GM19468 (cell line): ENCODE measurements around the gene MTA2.
"Not testable (repeated sequence)": the region's sequence is repeated elsewhere in the genome, so short reads cannot be mapped to it uniquely, and the experiment has no call there.

Source experiments
- ATAC-seq: cut with Tn5 transposase; IDR thresholded peaks from one replicate; pipeline ENCODE4 v1.9.1; 2021; ENCODE audit warnings: mild to moderate bottlenecking, moderate library complexity, moderate number of reproducible peaks; ENCODE audit not compliant: unreplicated experiment; ENCODE audit errors: extremely low read depth

The MTA2 gene

DNA sequence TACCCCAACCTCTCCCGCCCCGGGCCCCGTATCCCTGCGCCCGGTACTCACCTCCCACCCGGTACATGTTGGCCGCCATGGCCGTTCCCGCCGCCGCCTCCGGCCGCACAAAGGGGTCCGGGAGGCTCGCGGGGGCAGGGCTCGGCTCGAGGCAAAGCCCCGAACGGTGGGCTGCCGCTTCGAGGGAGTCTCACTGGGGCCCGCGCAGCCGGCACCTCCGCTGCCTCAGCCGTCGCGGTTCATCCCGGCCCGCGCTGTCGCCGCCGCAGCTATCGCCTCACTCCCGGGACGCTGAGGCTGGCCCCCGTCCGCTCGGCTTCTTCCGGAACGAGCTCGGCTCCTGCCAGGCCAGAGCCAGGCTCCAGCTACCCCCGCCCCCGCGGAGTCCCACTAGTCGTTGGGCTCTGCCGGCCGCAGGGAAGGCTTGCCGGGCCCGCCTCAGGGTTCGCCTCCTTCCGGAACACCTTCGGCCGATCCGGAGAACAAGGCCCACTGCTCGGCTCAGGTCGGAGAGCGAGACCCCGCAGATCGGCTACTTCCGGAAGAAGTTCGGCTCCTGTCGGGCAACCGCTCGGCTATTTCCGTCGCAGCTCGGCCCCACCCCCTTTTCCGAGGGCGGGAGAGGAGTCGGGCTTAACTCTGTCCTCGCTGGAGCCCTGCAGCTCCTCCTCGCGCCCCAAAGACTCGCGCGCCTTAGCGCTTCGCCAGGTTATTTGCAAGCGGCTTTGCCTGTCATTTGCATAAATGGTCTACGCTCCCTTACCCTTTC, at the start of gene MTA2:
Gene MTA2 (minus strand): TSS at position 494 of the 769 bp plus-strand sequence. CDS start 415 bp downstream, at position 79.
- peak; percentile 51 for ATAC-seq

DNA sequence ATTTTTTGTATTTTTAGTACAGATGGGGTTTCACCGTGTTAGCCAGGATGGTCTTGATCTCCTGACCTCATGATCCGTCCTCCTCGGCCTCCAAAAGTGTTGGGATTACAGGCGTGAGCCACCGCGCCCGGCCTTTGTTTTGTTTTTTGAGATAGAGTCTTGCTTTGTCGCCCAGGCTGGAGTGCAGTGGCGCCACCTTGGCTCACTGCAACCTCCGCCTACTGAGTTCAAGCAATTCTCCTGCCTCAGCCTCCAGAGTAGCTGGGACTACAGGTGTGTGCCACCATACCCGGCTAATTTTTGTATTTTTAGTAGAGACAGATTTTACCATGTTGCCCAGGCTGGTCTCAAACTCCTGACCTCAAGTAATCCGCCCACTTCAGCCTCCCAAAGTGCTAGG, 48.6 kb upstream of the MTA2 start:
- ATAC-seq, result not testable (repeated sequence)

DNA sequence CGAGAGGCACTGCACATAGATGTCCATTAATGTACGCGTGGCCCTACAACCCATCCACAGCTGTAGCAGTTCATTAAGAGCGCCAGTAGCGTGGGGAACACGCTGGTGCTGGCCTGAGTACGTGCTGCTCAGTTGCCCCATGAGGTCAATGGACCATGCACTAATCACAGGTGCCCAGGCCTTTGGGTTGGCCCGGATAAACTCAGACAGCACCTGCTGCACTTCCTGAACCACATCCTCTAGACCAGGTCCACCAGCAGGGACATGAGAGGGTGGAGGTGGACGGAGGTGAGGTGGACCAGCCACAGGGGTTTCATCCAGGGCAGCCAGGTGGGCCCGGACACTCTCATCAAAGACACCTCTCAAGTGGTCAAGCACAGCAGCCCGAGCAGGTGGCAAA, 47.8 kb upstream of the MTA2 start:
- ATAC-seq, result no peak

DNA sequence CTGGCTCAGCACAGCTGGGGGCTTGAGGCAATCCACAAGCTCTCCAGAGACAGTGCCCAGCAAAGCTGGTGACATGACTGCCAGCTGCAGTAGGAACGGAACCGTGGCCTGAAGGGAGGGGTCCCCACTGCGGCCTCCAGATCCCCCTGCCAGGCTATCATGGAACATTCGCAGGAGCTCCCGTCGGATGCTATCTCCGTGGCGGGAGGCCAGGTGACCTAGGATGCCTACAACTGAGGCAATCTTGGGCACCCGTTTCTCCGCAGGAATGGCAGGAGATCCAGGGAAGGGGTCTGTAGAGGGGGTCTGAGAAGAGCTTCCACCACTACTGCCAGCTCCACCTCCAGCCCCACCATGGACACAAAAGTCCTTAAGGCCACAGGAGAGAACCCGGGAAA, 47.3 kb upstream of the MTA2 start:
- no peak for ATAC-seq

DNA sequence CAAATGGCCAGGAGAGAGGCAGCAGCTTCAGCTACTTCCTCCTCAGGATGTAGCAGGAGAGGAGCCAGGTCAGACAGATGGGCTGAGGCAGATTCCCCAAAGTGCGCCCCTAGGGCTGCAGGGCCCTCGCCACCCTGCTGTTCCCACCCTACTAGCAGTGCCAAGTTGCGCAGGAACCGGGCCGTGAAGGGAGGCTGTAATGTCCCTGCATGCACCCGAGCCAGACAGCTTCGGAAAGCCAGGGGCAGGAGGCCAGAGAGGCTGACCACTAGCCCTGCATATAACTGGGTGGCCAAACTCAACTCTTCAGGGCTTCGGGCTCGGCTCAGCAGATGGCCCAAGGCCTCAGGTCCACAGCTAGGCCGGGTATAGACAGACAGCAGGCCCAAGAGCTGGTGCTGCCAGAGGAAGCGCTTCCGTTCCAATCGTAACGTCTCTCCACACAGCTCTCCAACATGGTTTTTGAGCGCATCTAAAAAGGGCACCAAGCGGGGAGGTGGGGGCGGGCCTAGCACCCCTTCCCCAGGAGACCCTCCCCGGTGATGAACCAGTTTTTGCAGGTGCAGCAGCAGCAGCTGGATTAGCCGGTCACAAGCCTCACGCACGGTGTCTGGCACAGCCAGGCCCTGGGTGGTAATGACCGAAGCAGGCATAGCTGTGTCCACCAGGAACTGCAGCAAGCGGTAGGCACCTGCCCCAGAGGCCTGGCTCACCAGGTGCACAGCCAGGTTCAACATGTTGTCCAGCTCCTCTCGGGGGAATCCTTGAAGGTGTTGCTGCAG, 46.7 kb upstream of the MTA2 start:
- no peak for ATAC-seq

DNA sequence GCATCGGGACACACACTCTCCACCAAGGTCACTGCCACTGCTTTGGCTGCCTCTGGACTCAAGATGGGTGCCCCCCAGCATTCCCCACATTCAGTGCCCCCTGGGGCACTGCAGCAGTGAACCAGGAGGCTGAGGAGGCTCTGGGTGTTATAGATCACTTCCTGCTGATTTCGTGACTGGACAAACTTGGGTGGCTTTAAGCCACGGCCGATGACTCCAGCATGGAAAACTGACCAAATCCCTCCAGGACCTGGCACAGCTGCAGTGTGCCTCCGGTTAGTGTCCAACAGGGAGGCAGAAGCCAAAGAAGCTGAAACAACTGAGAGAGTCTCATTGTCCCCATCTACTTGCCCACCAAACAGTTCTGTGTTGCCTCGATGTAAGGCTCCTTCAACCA, 45.9 kb upstream of the MTA2 start:
- ATAC-seq, result no peak

DNA sequence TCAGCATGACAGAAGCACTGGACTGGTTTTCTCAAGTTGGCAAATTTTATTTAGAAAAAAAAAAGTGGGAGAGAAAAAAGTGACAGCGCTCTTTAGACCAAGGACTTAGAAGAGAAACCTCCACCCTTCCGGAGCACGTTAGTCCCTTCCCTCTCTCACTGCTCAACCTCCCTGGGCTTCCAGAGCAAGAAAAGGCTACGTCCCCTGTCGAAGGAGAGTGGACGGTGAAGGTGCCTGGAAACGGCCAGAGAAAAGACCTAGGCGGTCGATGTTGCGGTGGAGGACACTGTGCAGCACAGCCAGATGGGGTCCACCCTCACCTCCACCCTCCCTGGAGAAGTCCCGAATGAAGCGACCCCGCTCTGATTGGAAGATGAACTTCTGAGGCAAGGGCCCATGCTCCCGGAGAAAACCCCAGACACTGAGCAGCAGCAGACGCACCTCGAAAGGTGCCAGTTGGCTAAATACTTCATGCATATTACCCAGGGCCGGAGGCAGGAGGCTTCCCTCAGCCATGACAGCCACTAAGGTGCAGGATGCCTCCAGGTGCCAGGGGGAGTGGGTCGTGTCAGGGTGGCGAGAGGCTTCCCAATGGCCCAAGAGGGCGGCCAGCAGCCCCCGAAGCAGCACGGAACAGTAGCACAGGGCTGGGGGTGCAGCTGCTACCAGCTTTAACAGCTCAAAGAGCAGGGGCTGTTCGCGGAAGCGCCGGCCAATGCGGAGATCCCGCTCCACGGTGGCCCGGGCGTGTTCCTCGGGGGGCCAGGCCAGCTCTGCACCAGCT, 45.4 kb upstream of the MTA2 start:
- no peak for ATAC-seq

DNA sequence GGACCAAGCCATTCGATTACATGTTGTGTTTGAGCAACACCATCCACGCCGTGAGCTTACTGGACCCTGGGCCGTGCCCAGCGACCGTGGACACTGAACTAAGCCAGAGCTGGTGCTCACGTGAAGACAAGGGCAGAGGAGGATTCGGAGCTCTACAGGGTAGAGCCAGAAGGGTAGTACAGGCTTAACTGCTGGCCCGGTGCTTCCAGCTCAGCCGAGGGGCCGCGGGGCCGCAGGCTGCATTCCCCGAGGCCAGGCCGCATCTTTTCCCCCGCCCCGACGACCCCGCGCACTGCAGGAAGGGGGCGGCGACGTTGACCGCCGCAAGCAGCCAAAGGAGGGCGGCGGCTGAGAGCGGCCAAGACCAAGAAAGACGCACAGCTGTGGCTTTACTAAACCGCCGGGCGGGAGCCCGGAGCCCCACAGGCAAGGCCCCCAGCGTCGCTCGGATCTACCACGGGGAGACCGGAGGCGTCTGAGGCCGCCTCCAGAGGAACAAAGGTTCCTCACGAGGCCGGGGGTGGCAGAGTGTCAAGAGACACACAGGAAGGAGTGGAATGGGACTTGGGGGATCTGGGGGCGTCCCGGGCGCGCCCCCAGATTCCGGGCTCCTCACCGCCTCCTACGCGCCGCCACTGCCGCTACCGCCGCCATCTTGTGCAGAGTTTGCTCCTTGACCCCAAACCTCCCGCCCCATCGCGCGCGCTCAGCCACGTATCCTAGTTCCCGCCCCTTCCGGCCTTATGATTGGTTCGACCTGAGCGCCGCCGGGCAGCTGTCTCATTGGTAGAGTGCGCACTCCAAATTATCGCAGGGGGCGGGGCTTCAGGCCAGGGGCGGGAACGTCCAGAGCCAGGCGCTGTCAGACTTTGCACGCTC, 44.5 kb upstream of the MTA2 start, which contains the start of gene GANAB:
Gene GANAB (minus strand): TSS at position 668 of the 879 bp plus-strand sequence. CDS start 14 bp downstream, at position 654.
- ATAC-seq, result no peak

DNA sequence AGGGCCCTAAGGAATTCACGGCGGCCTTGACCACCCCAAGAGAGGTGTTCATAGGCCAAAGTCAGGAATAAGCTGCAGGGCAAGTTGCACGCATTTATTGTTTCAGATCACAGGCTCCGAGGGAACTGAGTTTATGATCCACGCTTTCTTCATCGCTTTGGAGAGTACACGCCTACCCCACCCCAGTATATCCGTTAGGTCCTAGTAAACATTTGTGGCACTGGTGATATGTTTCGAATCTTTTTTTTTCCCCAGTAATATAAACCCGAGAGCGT, 43.9 kb upstream of the MTA2 start:
- ATAC-seq, result no peak

DNA sequence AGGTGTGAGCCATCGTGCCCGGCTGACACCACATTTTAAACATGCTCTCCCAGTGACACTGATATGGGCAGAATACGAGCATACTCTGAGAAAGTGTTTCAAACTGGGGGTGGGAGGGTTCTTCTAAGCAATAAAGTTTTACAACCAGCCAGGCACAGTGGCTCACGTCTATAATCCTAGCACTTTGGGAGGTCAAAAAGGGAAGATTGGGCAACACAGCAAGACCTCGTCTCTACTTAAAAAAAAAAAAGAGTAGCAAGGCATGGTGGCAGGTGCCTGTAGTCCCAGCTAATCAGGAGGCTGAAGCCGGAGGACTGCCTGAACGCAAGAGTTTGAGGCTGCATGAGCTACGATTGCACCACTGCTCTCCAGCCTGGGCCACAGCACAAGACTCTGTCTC, 42.6 kb upstream of the MTA2 start:
- ATAC-seq, result no peak

DNA sequence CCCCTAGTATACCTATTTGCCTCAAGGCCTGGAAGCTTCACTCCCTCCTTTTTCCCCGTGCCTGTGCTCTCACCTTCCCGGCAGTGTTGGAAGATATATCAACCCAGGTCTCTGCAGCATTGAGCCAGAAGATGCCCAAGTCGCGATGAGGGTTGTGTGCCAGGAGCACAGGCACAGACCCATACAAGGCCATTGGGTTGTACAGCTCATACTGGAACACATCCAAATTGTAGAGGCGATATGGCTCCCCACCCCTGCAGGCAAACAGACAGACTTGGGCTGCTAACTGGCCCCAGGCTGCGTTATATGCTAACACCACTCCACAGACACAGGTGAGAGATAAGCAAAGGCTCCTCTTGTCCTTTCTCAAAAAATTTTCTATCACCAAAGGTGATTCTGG, 30.8 kb upstream of the MTA2 start:
- ATAC-seq, result no peak

DNA sequence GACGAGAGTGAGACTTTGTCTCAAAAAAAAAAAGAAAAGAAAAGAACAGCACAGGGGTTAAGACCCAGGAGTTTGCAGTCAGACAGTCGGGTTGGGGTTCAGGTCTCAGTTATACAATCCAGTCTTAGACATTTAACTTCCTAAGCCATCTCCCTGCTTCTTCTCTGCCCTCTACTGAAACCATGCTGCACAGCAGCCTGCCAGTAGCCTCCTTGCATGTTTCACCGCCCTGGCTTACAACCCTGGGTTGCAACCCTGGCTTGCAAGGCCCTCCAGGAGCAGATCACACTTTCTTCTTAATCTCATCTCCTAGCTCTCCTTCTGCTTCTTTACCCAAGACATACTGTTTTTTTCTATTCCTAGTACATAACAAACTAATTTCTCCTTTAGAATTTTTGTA, 26.0 kb upstream of the MTA2 start:
- no peak for ATAC-seq

DNA sequence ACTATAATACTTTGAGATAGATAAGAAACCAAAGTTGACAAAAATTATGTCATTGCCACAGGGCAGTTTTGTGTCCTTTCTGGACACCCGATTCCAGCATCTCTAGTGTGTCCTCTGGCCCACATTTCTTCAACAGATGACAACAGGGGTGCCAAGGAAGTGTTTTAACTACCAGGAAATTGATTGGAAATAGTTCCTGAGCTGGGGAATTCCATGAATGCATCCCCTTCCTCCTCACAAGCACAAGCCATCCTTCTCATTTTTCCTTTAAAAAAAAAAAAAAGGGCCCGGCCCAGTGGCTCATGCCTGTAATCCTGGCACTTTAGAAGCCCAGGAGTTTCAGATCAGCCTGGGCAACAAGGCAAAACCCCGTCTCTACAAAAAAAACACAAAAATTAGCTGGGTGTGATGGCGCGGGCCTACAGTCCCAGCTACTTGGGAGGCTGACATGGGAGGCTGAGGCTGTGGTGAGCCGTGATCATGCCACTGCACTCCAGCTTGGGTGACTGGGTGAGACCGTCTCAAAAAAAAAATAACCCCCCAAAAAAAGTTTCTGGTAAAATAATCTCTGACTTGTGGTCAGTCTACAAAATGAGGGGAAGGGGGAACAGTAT, 20.9 kb upstream of the MTA2 start:
- ATAC-seq, result no peak

DNA sequence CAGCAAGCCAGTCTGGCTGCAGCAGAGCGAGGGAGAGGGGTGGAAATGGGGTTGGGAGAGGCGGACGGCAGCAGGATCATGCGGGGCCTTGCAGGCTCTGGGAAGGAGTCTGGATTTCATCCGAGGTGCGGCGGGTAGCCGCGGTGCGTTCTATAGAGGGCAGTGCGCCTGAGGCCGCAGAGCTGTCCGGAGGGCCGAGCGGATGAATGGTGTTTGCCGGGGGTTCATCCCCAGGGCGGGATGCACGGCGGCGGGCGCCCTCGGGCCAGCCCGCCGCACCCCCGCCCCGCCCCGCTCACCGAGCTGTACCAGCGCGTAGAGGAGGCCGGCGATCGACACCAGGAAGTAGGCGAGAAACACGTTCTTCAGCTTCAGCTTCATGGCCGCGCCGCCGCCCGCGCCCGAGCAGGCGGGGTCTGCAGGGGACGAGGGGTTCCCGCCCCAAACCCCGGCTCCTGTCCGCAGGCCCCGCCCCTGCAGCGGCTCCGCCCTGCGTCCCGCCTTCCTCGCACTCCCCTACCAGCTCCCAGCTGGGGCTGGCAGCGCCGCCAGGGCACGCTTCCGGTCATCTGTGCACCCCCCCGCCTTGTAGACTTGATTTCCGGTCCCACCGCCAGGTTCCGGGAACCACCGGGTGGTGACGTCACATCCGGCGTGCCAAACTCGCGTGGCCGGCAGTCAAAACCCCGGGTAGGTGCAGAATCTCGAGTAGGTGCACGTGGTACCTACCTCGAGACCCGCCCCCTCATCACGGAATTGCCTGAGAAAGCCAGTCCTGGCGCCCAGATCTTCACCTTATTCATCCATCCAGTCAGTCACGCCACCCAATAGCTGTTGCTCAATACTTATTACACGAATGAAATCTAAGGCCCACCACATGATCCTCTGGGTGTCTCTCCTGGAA, 20.2 kb upstream of the MTA2 start, which contains the start of gene B3GAT3:
Gene B3GAT3 (minus strand): TSS at position 420 of the 904 bp plus-strand sequence. CDS start 39 bp downstream, at position 381.
- peak; percentile 92 for ATAC-seq

DNA sequence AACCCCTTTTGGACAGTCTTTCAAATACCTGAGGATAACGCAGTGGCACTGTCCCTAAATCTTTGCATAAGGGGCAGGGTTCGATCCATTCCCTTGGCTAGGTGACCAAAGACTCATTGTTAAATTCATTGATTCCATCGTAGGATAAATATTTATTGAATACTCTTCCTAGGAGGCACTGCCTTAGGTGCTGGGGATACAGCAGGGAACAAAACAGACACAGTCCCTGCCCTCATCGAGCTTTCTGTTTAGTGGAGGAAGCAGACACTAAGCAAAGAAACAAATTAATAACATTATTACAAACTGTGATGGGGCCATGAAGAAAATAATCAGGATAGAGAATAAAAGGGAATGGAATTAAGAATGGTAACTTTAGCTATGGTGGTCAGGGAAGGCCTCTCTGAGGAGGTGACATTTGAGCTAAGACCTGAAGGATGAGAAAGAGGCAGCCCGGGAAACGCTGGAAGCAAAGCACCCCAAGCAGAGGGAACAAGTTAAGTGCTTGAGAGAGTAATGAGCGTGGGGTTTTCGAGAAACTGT, 19.4 kb upstream of the MTA2 start:
- ATAC-seq, result no peak

DNA sequence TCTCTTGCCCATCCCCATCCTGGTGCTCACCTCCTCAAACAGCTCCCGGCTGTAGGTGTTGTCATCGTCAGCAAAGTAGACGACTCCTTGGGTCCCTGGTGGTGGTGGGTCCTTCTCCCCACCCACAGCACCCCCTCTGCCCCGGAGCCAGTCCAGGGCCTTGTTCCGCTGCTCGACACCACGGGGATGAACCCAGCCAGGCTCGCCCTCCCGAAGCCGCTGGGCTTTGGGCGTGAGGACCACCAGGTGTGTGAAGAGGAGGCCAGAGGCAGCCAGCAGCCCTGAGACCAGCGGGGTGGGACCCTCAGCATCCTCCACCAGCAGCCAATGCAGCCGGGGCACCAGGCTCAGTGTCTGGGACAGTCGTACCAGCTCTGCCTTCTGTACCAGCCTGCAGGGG, 15.3 kb upstream of the MTA2 start:
- ATAC-seq, result not testable (repeated sequence)

DNA sequence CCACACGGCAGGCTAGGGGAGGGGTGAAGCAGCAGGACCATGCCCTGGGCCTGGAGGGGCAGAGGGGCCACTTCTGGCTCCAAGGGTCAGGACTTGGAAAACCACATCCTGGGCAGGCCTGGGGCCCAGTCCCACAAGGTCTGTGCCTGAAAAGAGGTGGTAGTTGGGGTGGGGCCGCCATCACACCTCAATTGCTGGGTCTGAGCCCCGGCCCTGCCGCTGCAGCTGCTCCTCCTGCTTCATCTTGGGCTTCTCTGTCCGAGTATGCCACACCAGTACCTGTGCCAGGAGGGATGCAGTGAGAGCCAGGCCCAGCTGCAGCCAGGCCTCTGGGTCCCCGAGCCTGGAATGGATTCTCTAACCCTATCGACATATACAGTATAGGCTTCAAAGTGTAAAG, 13.9 kb upstream of the MTA2 start:
- ATAC-seq, result no peak

DNA sequence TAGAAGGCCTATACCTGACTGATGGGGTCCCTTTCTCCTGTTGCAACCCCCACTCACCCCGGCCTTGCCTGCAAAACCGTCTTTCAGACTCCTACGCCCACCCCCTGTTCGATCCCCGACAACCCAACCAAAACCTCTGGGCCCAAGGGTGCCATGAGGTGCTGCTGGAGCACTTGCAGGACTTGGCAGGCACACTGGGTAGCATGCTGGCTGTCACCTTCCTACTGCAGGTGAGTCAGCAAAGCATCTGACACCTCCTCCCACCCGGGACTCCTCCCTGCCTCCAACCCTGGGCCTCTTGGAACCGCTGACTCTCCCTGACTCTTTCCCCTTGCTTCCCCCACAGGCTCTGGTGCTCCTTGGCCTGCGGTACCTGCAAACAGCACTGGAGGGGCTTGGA, 12.6 kb upstream of the MTA2 start:
- ATAC-seq, result no peak
